NT2/D1 (cell line): ENCODE results near the gene RFX3.

Experiments used
- YY1 ChIP-seq: IDR thresholded peaks from 2 replicates; pipeline ENCODE4 v1.6.1; 2011; ENCODE audit not compliant: insufficient read length, insufficient read depth
- ZNF274 ChIP-seq: IDR thresholded peaks from 2 replicates; pipeline ENCODE4 v1.6.1; 2011; ENCODE audit warnings: mild to moderate bottlenecking, low read depth, low read length

DNA sequence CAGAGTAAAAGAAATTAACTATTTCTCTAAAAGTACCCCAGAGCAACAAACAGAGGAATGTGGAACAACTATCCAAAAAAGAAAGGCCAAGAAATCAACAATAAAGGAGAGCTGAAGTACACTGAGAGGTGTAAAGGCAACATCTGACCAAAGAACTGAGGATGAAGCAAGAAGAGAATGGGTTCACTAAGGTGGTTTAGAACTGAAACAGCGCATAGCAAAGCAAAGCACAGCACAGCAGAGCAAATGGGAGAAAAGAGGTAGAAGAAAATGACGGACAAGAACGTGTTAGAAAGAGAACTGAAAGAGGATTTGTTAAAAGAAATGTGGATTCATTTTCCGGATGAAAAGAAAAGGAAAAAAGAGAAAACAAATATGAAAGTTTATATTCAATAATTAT, 25.8 kb downstream of the RFX3 start:
- TF ChIP-seq YY1 = no peak
- no peak for TF ChIP-seq ZNF274
